ENCODE results near the gene CPNE2.

GRCh38 chr16:57105184-57105583 lies 12.8 kb downstream of the CPNE2 start:
- TF ChIP-seq GATA2 (IDR thresholded peaks at IDR 0.05; ENCODE audit: low read depth, low read length) = no peak
- no peak for TF ChIP-seq GATA3 (IDR thresholded peaks at IDR 0.05; ENCODE audit: low read depth, low read length)

Data from SH-SY5Y (cell line).